GM19397 (cell line): ENCODE measurements around the gene CRTC3.
"Not testable (repeated sequence)": the region's sequence is repeated elsewhere in the genome, so short reads cannot be mapped to it uniquely, and the experiment has no call there.

Source experiments
- ATAC-seq: cut with Tn5 transposase; IDR thresholded peaks from one replicate; pipeline ENCODE4 v1.9.1; 2021; ENCODE audit warnings: mild to moderate bottlenecking, moderate library complexity; ENCODE audit not compliant: unreplicated experiment

The CRTC3 gene

GRCh38 chr15:90618330-90619125, 88.8 kb downstream of the CRTC3 start:
- no peak for ATAC-seq

- ATAC-seq = no peak
Measured at GRCh38 chr15:90619468-90619867, 89.7 kb downstream of the CRTC3 start.

- no peak for ATAC-seq
Measured at GRCh38 chr15:90619939-90620338, 90.2 kb downstream of the CRTC3 start.

- ATAC-seq = no peak
Measured at GRCh38 chr15:90620379-90621067, 90.8 kb downstream of the CRTC3 start.

- ATAC-seq = no peak
Measured at GRCh38 chr15:90623854-90624253, 94.1 kb downstream of the CRTC3 start.

- ATAC-seq = no peak
Measured at GRCh38 chr15:90624278-90624981, 94.7 kb downstream of the CRTC3 start.

GRCh38 chr15:90625037-90625436, 95.3 kb downstream of the CRTC3 start:
- ATAC-seq = no peak

GRCh38 chr15:90629217-90629616, 99.5 kb downstream of the CRTC3 start:
- no peak for ATAC-seq

- ATAC-seq = no peak
Measured at GRCh38 chr15:90633360-90633759, 103.6 kb downstream of the CRTC3 start.

GRCh38 chr15:90636993-90637392, 107.3 kb downstream of the CRTC3 start:
- not testable (repeated sequence) for ATAC-seq

- no peak for ATAC-seq
Measured at GRCh38 chr15:90637693-90638092, 108.0 kb downstream of the CRTC3 start.

- ATAC-seq = no peak
Measured at GRCh38 chr15:90638201-90638691, 108.5 kb downstream of the CRTC3 start.

GRCh38 chr15:90638963-90639362, 109.2 kb downstream of the CRTC3 start:
- ATAC-seq = no peak

- ATAC-seq = no peak
Measured at GRCh38 chr15:90640862-90641261, 111.1 kb downstream of the CRTC3 start.

GRCh38 chr15:90641581-90642463, 112.1 kb downstream of the CRTC3 start:
- no peak for ATAC-seq

GRCh38 chr15:90642464-90643300, 113.0 kb downstream of the CRTC3 start:
- ATAC-seq = no peak

- no peak for ATAC-seq
Measured at GRCh38 chr15:90643301-90643632, 113.5 kb downstream of the CRTC3 start.

- ATAC-seq = no peak
Measured at GRCh38 chr15:90644526-90644925, 114.8 kb downstream of the CRTC3 start.

GRCh38 chr15:90644952-90645725, 115.4 kb downstream of the CRTC3 start:
- no peak for ATAC-seq
